D721Med (cell line): ENCODE measurements around the gene DHRS12.

ENCODE experiments used
- DNase-seq: peaks from one replicate; pipeline ENCODE4 v3.0.0; 2011; ENCODE audit warnings: low spot score; ENCODE audit not compliant: insufficient read length
- FAIRE-seq: peaks from 2 replicates; lab custom pipeline; 2011; peaks lifted over from hg19 to GRCh38; lab: Jason Lieb, UNC
- TF ChIP-seq, protein P1 (sequence below): IDR thresholded peaks from 2 replicates; pipeline ENCODE4 v1.5.1; 2012; ENCODE audit warnings: mild to moderate bottlenecking, control low read depth; ENCODE audit not compliant: insufficient read depth; ENCODE audit errors: missing control alignments

The DHRS12 gene

DNA sequence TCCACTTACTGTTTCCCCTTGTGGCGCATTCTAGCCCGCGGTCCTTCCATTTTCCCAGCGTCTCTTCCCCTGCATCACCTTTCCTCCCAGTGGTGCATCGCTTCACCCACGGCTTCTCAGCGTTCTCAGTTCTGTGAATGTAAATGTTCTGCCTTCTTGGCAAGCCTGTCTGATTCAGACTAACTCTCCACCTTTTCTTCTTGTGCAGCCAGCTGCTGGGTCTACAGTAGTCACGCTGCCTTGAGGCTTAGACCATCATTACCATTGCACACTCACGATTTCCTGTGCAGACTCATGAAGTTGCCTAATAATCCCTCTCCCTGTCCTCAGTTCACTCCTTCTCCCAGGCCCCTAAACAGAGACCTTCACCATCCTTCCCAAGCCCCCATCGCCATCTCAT is 75.0 kb downstream of the DHRS12 start:
- TF ChIP-seq, protein P1, sequence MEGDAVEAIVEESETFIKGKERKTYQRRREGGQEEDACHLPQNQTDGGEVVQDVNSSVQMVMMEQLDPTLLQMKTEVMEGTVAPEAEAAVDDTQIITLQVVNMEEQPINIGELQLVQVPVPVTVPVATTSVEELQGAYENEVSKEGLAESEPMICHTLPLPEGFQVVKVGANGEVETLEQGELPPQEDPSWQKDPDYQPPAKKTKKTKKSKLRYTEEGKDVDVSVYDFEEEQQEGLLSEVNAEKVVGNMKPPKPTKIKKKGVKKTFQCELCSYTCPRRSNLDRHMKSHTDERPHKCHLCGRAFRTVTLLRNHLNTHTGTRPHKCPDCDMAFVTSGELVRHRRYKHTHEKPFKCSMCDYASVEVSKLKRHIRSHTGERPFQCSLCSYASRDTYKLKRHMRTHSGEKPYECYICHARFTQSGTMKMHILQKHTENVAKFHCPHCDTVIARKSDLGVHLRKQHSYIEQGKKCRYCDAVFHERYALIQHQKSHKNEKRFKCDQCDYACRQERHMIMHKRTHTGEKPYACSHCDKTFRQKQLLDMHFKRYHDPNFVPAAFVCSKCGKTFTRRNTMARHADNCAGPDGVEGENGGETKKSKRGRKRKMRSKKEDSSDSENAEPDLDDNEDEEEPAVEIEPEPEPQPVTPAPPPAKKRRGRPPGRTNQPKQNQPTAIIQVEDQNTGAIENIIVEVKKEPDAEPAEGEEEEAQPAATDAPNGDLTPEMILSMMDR: no peak
- FAIRE-seq (no peak), DNase-seq (no peak)

DNA sequence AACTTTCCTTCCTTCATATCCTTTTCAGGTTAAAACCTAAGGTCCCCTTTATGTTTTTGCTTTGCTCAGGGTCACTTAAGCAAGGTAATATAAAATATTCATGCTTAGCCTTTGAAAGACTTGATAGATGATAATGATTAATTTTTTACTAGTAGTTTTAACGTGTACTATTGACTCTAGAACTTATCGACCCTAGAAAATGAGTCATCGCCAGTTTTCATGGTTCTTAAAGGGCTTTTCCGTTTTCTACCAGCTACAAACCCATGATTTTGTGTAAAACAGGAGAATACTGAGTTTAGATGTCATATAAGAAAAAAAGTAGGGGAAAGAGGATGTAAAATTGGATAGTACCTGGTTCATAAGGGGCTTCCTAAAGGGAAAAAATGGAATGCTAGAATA is 75.7 kb downstream of the DHRS12 start:
- no peak for DNase-seq
- TF ChIP-seq, protein P1: no peak
- no peak for FAIRE-seq

DNA sequence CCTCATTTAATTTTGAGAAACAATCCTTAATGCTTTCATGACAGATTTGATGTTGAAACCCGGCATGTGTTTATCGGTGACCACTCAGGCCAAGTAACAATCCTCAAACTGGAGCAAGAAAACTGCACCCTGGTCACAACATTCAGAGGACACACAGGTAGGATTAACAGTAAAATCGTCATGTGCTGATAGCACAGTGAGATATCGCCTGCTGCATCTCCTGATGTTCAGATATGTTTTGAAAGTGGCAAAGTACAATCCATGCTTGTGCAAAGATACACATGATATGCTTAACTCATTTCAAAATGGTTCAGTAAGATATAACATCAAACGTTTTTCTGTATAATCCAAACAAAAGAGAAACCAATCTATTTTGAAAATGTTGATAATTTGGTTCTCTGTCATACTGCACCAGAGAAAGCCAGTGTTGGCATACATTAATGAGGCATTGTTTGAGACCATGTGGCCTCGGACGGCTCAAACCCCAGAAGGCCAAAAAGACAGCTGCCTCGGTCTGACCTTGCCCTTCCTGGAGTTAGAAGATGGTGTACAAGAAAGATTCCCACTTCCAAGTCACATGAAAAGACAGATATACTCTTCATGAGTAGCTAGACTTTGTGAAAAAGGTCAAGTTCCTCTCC is 76.2 kb downstream of the DHRS12 start:
- DNase-seq (no peak), FAIRE-seq (no peak)
- TF ChIP-seq, protein P1: no peak

DNA sequence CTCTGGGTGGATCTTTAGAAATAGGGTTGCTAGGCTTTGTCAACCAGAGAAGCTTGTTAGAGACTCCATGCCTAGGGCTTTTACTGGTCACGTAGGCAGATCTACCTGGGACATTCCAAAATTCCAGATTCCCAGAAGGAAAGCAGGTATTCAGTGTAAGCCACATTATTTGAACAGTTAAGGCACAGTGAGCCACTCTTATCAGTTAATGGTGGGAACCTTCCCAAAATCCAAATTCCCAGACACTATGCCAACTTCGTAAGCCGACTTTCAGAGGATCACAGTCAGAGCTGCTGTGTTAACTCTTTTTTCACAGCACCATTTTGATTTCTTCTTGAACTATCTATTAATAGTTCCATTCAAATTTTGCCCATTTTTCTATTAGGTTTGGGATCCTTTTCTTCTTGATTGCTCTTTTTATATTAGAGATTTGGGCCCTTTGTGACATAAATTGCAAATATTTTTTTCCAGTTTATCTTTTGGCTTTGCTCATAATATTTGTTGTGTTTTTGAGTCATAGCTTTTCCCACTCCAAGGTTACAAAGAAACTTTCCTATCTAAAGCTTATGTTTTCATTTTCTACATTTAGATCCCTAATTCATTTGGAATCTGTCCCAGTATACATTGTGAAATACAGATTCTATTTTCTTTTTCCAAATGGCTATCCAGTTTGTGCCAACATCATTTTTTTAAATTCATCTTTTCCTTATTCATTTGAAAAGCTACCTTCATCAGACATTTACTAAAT is 77.3 kb downstream of the DHRS12 start:
- DNase-seq: no peak
- TF ChIP-seq, protein P1: no peak
- FAIRE-seq: no peak

DNA sequence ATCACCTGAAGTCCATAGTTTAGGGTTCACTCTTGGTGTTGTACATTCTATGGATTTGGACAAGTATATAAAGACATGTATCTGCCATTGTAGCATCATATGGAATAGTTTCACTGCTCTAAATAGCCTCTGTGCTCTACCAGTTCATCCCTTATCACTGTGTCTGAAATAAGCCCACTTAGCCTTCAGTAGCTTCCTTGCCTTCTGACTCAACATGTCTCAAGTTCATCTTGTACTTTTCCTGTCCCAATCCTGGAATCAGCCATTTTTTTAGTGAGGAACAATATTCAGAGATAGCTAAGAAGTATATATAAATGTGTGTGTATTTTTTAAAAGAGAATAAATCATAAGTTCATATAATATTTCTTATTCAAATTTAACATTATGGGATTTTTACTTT is 79.2 kb downstream of the DHRS12 start:
- DNase-seq: no peak
- TF ChIP-seq, protein P1: no peak
- FAIRE-seq: no peak

DNA sequence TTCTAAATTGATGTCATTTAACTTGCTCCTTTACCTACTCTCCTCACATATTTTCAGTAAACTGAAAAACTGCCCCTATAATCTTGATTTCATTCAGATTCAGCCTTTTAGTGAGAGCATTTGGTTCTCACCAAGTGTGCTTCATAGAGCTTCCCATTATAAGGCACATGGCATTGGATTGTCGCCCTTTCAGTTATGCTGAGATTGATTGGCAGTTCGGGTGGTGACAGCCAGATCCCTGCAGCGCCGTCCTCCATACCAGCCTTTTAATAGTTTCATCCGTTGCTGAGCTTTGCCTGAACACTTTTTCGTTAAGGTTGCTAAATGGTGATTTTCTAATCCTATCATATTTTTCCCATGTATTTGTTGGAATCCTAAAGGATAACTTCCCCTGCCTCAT is 80.4 kb downstream of the DHRS12 start:
- no peak for DNase-seq
- TF ChIP-seq, protein P1: no peak
- FAIRE-seq: no peak

DNA sequence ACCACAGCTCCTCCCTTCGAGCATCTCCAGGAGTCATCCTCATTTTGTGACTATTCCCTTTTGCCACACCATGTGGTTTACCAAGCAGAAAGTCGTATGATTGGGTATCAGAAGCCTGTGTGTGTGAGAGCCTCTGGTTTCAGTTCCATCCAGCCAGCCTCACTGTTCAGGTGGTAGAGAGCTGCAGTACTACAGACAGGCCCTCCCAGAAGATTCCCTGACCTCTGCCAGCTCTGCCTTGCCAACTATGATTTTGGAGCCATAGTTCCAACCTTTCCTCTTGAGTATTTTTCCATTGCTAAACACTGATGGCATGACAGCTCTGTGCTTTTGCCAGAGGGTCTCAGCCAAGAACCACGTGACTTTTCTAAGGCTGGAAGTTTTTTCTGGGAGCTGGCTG is 82.5 kb downstream of the DHRS12 start:
- DNase-seq: no peak
- no peak for FAIRE-seq
- TF ChIP-seq, protein P1: no peak
